NCI-H1694 treated with DMSO at 0.1 percent for 48 hours (cell line): ENCODE data around the gene AK9.
A peak's percentile ranks its signal among the peaks of the same experiment; 100 is the strongest.

ENCODE experiments used
- DNase-seq: peaks from one replicate; lab custom pipeline; 2025; lab: John Stamatoyannopoulos, UW

AK9 gene

DNA sequence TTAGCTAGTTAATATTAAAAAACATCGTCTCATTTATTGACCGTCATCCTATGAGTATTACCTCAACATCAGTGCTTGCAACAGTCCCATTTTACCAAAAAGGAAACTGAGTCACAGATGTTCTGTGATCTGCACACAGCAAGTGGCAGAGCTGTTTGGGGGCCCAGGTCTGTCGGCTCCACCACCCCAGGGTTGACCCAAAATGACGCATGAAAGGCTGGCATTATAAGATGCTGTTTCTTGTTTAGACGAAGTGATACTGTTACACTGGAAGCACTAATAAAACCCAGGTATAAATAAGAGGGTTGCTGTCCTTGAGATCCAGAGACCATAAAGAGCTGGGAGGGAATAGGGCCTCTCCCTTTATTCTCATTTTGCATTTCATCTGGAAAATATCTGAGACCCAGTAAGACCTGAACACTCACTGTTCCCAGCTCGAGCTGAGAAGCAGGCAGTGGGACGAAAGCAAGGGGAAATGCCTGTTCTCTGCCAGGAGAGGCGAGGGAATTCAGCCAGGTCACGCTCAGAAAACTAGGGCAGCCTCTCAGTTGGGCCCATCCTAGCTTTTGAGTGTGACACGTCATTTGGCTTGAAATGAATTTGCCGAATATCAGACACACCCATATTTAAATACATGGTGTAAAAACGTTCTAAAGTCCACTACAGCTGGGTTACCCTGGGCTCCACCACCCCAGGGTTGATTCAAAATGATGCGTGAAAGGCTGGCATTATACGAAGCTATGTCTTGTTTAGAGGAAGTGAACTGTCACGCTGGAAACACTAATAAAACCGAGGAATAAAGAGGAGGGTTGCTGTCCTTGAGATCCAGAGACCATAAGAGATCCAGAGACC lies 234.1 kb downstream of the AK9 start:
- DNase-seq: no peak

DNA sequence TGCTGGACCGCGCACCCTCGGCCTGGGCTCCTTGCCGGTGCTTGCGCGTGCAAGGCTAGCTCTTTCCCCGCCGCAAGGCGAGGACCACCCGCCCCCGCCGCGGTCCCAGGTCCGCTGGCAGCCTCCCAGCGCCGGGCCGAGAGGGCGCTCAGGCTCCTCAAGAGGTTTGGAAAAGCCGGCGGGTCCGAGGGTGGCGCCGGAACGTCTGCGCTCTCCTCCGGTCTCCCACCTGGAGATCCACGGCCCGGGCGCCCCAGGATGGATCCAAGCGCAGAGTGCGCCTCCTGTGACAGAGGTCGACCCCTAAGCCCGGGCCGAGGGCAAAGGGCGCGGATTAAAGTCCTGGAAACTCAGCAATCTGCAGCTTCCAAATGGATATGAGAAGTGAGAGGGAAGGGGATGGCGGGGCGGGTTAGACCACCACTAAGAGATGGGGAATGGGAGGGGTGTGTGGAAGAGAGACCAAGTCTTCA lies 234.9 kb downstream of the AK9 start:
- DNase-seq: no peak

DNA sequence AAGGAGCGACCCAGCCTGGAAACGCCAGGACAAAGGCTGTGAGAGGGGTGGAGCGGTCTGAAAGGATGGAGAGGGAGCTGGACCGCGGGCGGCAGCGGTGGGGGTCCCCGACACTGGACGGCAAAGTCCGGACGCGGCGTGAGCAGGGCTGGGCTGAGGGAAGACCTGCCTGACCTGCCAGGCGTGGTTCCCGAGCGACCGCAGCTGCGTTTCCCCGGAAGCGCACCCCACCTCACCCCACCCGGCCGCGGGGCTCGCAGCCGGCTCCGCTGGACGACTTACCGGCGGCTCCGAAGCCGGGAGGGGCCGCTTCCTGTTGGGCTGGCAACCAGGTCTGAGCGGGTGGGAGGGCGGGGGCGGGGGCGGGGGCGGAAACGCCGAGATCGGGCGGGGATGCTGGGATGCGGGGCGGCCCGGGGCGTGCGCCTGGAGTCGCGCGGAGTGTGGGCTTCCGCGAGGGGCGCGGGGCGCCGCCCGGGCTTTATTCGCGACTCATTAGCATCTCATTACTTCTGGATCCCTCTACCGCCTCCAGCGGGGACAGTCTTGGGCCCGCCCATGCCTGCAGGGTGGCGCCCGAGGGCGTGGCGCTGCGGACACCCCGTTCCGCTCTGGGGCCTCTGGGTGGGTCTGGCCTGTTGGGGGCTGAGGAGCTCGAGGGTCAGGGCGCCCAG lies 235.4 kb downstream of the AK9 start, which contains the start of gene MICAL1:
MICAL1 (minus strand) TSS at position 336 of the 674 bp plus-strand sequence. CDS start 1,576 bp downstream, outside the sequence.
- no peak for DNase-seq

DNA sequence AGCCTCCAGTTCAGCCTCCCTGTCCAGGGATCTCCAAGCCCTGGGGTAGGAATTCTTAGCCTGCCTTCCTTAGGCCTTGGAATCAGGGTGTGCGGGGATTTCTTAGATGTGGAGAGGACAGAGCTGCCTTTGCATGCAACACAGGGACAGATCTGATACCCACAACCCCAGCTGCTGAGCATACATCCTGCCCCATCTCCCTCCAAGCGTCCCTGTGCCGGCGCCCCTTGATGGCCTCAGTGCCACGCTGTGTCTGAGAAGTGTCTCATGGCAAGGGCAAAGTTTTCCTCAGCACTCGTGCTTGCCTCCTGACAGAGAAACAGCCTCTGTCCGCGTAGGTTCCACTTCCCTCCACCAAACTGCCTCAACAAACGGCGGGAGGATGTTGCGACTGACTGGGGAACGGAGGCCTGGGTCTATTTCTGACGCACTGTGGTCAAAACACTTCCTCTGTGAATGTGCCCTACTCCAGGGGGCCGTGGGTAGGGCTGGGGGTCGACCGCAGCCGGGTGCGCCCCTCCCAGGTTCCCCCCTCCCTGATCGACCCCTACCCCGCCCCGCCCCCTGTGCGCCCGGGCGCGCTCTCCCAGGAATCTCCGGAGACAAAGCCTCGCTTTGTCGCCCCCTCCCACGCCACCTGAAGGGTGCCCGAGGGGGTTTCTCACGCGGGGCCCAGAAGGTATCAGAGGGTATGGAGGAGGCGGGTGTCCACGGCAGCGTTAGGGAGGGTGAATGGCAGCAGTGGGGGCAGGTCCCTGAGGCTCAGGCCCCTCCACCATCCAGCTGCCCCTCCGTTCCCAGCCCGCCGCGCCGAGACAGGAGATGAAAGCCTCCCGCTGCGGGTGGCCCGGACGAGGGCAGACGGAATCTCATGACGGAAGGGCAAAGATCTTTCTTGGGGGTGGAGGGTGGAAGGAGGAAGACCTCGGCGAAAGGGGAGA lies 236.2 kb downstream of the AK9 start:
- DNase-seq: peak; percentile 61

DNA sequence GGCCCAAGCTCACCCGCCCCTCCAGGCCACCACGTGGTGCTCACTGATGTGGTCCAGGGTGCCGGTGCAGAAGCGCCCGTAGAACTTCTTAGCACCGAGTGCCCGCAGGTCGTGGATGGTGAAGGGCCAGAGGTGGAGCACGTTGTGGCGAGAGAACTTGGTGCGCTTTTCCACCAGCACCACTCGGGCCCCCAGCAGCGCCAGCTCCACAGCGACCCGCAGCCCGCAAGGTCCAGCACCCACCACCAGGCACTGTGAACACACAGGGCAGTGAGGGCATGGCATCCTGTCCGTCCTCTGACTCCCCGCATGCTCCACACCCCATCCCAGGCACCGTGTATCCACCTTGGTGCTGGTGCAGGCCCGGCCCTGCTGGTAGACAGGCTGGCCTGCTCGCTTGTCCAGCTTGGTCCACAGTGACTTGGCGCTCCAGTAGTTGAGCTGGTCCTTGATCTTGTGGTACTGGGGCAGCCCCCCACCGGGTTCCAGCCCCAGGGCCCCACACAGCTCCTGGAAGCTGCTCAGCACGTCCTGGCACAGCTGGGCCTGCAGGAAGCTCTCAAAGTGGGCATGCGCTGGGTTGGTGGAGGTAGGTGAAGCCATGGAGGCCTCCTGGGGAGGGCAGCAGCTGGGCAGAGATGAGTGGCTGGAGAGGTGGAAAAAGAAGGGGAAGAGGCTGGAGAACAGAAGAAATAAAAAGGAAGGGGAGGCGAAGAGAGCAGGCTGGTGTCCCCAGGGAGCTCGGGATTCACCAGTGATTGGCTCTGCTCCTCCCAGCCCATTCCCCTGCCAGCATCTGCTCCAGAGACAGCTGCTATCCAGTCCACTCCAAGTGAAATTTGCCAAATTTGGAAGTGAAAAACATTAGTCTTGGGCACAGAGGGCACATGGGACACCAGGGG lies 237.2 kb downstream of the AK9 start:
- DNase-seq: peak; percentile 63

DNA sequence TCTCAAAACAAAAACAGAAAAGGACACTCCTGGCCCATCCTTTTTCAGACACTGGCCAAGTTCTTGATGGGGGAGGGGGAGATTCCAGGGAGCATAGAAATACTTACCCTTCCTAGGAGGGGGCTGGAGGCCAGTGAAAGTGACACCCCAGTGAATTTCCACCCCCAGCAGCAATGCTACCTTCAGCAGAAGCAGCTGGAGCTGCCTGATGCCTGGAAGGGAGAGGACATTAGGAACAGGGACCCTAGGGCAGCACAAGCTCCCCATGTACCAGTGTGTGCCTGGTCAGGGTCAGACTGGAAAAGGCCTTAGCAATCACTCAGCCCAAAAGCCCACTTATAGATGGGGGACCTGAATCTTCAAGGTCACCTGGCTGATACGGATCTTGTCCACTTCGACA lies 237.8 kb downstream of the AK9 start:
- no peak for DNase-seq

DNA sequence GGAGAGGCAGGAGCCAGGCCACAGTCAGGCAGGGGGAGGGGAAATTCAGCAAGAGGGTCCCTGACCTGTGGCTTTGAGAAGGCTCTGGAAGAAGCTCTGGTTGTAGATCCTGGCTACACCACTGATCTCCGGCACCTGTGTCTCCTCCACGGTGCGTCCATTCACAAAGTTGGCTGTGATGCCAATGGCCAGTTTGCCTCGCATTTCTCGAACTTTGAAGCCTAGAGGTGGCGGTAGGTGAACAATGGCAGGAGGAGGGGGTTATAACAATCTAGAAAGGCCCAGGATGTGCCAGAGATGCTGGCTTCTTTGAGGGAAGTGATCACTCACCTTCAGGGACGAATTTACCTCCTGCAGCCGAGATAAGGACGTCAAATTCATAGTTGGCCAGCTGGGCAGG lies 238.8 kb downstream of the AK9 start:
- no peak for DNase-seq

DNA sequence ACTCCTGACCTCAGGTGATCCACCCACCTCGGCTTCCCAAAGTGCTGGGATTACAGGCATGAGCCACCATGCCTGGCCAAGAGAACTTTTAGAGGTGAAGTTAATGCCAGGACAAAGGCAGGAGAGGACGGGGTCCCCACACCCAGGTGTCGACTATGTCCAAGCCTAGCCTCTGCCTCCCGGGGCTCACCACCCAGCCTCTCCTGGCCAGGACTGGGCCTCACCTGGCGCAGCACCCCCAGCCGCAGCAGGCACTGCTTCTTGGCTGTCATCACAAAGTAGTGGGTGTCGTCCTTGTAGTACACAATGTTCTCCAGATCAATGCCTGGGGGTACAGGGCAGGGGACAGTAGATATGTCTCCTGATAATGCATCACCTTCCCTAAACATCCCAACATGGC lies 239.6 kb downstream of the AK9 start:
- DNase-seq: no peak

DNA sequence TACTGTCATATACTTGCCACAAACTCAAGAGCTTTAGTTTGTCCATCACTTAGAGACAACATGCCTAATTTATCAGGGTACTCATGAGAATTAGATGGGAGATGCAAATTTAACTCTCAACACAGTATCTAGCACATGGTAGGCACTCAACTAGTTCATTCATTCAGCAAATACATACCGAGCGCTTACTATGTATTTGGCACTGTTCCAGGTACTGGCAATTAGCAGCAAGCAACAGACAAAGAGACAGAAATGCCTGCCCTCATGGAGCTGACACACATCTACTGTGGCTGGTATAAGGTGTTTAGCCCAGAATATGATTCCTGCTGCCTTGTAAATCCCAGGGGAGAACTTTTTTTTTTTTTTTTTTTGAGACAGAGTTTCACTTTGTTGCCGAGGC lies 240.2 kb downstream of the AK9 start:
- no peak for DNase-seq

DNA sequence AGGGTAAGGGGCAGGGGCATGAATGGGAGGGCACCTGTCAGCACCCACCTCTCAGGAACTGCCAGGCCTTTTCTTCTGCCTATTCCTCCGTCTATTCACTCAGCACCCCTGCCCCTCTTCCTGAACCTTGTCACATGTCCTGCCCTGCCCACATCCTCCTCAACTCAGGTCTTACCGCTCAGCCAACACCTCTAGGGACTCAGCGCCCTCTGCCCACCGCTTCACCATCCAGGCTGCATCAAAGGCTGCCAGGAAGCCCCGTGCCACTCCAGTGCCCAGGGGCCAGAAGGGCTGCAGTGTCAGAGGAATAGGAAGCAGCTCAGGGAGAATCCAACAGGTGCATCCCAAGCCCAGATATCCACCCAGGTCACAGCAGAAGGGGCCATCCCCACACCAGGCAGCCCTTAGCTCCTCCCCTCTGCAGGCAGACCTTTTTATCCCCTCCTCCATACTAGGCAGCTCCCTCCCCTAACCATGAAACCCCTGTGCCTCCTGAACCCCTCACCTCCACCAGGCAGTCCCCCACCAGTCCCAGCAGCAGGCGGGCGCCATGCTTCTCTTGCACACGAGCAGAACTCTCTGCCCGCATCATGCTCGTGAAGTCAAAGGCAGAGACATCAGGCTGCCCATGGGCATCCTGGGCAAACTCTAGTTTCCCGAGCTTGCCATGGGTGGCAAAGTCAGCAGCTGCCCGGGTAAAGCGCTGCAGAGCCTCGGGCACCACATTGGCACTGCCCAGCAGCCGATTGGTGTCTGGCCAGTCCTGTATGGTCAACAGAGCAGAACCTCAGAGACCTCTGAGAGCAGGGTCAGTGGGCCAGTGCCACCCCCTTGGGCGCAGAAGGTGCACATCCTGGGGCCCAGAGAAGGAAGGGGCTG lies 241.0 kb downstream of the AK9 start:
- DNase-seq: no peak

DNA sequence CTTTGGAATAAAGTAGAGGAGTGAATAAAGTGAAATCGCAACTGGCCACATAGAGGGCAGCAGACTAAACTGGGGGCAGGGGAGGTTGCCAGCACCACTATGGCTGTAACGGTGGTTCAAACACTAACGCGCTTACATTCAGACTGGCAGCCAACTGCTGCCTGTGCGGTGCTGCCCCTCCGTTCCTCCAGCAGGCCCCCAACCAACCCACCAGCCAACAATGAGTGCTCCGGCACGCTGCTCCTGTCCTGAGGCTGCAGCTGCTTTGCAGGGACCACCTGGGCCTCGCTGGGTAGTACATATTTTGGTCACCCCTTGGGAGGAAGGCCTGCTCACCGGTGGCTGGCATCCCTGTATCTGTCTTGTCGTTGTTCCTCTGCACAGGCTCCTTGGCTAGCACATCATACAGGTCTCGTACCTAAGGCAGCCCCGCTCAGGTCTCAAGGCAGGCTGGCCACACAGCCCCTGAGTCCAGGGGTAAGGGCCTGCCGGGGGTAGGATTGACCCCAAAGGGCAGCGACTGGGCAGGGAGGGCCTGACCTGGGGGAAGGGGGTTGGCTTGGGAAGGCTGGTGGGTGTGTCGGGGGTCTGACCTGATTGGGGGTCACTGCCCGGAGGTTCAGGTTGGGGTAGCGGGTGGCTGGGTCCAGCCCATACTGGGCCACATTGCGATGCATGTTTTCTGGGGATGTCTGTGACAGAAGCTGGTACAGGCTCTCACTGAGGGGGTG lies 241.8 kb downstream of the AK9 start:
- DNase-seq: no peak

DNA sequence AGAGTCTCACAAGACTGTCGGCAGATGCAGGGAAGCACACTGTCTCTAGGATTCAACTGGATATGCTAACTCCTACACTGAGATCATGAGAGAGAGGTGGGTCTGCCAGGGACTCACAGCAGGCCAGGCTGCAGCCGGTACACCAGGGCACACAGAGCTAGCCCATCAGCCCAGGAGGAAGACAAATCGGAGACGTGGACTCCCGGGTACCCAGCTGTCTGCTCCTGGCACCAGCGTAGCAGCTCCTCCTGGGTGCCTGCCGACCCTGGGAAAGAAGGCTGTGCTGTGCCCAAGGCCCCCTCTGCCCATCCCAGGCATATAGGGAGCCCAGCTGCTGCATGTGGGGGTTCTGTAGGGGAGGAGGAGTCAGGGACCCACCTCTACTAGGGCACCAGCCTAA lies 242.4 kb downstream of the AK9 start:
- DNase-seq: no peak

DNA sequence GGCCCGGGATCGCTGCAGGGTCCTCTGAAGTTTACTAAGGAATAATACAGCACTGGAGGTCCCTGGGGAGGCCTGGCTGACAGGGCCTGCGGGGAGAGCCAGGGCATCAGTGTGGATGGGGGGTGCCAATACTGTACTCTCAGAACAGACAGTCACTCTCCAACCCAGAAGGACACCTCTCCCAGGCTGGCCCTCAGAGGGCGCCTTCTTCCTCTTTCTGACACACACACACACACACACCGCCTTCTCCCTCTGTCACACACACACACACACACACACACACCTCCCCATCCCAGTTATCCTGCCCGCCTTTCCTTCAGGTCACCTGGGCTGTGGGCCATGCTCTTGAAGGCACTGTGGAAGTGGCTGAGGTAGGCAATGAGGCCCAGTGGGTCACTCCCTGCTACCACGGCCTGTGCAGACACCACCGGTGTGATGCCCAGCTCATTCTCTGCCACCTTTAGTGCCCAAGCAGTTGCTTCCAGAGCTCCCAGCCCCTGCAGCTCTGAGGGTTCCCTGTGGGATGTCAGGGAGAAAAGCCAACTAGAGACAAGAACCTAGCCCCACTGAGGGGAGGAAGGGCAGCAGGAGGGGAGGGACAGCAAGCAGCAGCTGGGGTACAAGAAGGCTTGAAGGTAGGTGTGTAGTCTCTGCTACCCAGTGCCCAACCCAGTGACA lies 243.0 kb downstream of the AK9 start:
- DNase-seq: no peak

DNA sequence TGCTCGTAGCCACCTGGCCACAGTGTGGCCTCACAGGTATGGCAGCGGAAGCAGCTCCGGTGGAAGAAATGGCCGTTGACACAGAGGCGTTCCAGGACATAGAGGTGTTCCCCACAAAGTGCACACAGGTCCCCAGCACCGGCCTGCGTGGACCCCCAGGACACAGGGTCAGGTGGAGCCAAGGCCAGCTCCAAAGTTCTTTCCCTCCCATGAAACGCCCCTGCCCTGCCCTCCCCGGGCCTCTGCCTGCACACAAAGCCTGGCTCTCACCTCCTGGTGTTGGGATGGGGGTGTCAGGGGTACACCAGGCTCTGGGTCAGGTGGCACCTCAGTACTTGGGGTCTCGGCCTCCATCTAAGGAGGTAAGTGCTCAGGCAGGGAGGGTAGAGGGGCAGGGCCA lies 243.9 kb downstream of the AK9 start:
- no peak for DNase-seq

DNA sequence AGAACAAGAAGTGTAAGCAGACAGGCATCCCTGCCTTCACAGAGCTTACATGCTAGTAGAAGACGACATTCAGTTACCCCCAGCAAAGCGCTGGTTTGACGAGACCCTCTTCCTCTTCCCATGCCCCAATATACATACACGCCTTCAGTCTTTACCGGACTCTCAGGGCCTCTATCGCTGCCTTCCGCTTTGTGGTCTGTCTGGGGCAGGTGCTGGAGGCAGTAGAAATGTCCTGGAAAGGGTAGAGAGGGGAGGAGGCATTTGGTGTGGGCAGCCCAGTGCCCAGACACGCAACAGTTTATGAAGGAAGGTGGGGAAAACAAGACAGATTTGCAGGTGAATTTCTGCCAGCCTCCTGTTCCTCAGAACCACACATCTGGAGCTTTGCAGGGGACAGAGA lies 244.5 kb downstream of the AK9 start:
- DNase-seq: no peak

DNA sequence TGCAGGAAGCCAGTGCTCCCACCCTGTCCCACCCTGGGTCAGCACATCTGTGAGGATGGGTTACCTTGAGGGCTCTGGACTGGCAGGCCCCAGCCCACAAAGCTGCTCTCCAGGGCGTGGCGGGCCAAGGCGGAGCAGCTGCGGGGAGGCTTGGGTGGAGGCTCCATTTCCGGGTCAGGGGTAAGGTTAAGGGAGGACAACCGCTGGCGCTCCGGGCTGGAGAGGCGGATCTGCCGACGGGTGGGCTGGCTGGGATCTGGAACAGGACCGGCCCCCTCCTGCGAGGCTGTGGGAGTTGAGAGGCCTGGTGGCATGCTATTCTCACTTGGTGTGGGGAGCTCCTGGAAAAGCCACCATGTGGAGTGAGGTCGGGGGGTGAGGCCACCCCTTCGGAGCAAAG lies 244.9 kb downstream of the AK9 start:
- DNase-seq: no peak

DNA sequence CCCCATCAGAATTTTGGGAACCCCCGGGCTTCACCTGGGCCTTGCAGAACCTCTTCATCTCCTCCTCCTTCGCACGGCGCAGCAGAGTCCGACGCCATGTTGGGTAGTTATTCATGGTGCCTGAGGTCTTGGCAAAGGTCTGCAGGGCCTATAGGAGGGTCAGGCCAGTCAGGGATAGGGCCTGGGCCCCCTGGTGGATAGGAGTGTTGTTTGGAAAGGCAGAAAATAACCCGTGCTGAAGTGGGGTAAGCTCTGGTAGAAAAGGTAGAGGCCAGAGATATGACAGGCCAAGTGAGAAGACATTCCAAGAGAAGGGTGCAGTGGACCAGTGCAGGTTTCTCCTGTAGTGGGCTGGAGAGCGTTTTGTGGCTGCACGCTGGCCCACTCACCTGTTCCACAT lies 245.6 kb downstream of the AK9 start:
- DNase-seq: no peak

DNA sequence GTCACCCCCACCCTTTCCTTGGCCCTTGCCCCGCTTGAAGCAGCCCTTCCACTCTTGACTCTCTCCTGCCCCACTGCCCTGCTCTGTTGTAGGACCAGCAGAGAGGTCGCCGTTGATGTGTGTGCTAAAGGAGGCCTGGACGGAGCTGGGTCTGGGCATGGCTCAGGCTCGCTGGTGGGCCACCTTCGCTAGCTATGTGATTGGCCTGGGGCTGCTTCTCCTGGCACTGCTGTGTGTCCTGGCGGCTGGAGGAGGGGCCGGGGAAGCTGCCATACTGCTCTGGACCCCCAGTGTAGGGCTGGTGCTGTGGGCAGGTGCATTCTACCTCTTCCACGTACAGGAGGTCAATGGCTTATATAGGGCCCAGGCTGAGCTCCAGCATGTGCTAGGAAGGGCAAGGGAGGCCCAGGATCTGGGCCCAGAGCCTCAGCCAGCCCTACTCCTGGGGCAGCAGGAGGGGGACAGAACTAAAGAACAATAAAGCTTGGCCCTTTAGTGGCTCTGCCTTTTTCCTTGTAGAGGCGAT lies 247.5 kb downstream of the AK9 start:
- DNase-seq: no peak
